SU-DHL-6 (cell line): ENCODE data around the gene PHKG1.

ENCODE experiments used
- H2AFZ ChIP-seq: fragments of 200-600 bp; sonication (generic); 2 replicates; pipeline ENCODE4 v1.6.1; 2014; ENCODE audit warnings: low read depth, mild to moderate bottlenecking, moderate library complexity, mixed read lengths, antibody characterized with exemption, low read length; ENCODE audit not compliant: severe bottlenecking
- H3F3A ChIP-seq: fragments of 200-600 bp; shearing (Covaris generic); 2 replicates; pipeline ENCODE4 v1.6.0; 2016; ENCODE audit warnings: antibody characterized with exemption, mild to moderate bottlenecking; ENCODE audit not compliant: insufficient read depth
- H3K27ac ChIP-seq: fragments of 200-600 bp; sonication (generic); 2 replicates; pipeline ENCODE4 v1.5.1; 2016; ENCODE audit warnings: low read depth, mild to moderate bottlenecking, low read length, moderate library complexity, mixed read lengths
- H3K27me3 ChIP-seq: fragments of 200-600 bp; sonication (generic), shearing (Covaris generic); 2 replicates; pipeline ENCODE4 v1.6.0; 2014; ENCODE audit warnings: mild to moderate bottlenecking, low read length
- H3K36me3 ChIP-seq: fragments of 200-600 bp; sonication (generic); 2 replicates; pipeline ENCODE4 v1.6.1; 2014; ENCODE audit warnings: mild to moderate bottlenecking, low read length, mixed read lengths
- H3K4me2 ChIP-seq: fragments of 300-600, 200-600 bp; shearing (Covaris generic), sonication (generic); 2 replicates; pipeline ENCODE4 v1.6.0; 2014; ENCODE audit warnings: low read length, low read depth, mild to moderate bottlenecking; ENCODE audit not compliant: poor library complexity, severe bottlenecking
- H3K4me3 ChIP-seq: fragments of 200-600 bp; sonication (generic); 2 replicates; pipeline ENCODE4 v1.5.1; 2014; ENCODE audit warnings: antibody characterized with exemption, low read length, mild to moderate bottlenecking, mixed read lengths; ENCODE audit not compliant: insufficient read depth, poor library complexity, severe bottlenecking
- H3K79me2 ChIP-seq: fragments of 200-600 bp; sonication (generic); 2 replicates; pipeline ENCODE4 v1.6.1; 2014; ENCODE audit warnings: mild to moderate bottlenecking, low read length, moderate library complexity; ENCODE audit not compliant: insufficient read depth
- H3K9ac ChIP-seq: fragments of 200-600 bp; sonication (generic); 2 replicates; pipeline ENCODE4 v1.7.0; 2014; ENCODE audit warnings: mild to moderate bottlenecking, low read length
- H3K9me2 ChIP-seq: fragments of 200-600 bp; sonication (generic); replicated peaks from 2 replicates; pipeline ENCODE4 v1.6.1; 2014; ENCODE audit warnings: low read length; ENCODE audit not compliant: insufficient read depth
- H3K9me3 ChIP-seq: fragments of 200-600 bp; sonication (generic); 2 replicates; pipeline ENCODE4 v1.6.1; 2014; ENCODE audit warnings: low read length, mixed read lengths; ENCODE audit not compliant: insufficient read depth
- H4K20me1 ChIP-seq: fragments of 200-600 bp; sonication (generic); 2 replicates; pipeline ENCODE4 v1.6.1; 2014; ENCODE audit warnings: low read depth, mild to moderate bottlenecking, antibody characterized with exemption, low read length, moderate library complexity, mixed read lengths
- EZH2phosphoT487 ChIP-seq: fragments of 200-600 bp; sonication (generic), shearing (Covaris generic); conservative IDR thresholded peaks from 2 replicates; pipeline ENCODE4 v1.6.1; 2018; ENCODE audit warnings: mild to moderate bottlenecking, antibody characterized with exemption, low read length, moderate library complexity, mixed read lengths
- TF ChIP-seq, protein P1 (sequence below): fragments of 200-600 bp; sonication (generic); IDR thresholded peaks from one replicate; pipeline ENCODE4 v1.5.1; 2017; ENCODE audit warnings: antibody characterized with exemption, mild to moderate bottlenecking, low read length, moderate library complexity; ENCODE audit not compliant: insufficient read depth, poor library complexity, severe bottlenecking

PHKG1 gene

DNA sequence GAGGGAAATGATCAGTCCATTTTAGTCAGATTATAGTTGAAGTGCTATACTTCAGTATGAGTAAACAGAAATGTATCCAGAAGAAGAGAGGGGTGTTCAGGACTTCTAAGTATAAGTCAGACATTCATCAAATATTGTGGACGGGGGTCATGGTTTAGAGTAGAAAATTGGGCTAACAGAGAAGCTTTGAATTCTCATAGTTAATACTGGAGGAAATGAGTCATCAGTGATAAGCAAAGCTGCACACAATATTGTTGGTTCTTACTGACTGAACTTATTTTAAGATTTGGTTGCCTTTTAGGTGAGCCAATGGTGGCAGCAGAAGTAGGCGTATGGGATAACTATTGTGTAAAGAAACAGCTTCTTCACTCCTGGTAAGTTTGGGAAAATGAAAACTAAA, 30.4 kb downstream of the PHKG1 start:
- peaks cover 8% of the 10 kb centered on the region; the same call in 1 of the 2 replicates for H4K20me1 ChIP-seq
- H3K9me2 ChIP-seq: no peaks in the 10 kb centered on the region
- no peak for TF ChIP-seq EZH2phosphoT487
- TF ChIP-seq, protein P1, sequence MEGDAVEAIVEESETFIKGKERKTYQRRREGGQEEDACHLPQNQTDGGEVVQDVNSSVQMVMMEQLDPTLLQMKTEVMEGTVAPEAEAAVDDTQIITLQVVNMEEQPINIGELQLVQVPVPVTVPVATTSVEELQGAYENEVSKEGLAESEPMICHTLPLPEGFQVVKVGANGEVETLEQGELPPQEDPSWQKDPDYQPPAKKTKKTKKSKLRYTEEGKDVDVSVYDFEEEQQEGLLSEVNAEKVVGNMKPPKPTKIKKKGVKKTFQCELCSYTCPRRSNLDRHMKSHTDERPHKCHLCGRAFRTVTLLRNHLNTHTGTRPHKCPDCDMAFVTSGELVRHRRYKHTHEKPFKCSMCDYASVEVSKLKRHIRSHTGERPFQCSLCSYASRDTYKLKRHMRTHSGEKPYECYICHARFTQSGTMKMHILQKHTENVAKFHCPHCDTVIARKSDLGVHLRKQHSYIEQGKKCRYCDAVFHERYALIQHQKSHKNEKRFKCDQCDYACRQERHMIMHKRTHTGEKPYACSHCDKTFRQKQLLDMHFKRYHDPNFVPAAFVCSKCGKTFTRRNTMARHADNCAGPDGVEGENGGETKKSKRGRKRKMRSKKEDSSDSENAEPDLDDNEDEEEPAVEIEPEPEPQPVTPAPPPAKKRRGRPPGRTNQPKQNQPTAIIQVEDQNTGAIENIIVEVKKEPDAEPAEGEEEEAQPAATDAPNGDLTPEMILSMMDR: no peak
- no peak overlapping the region for H2AFZ ChIP-seq
- H3K4me3 ChIP-seq: no peak overlapping the region
- peak overlapping the region; percentile 75; the same call in 1 of the 2 replicates for H3K27ac ChIP-seq
- peaks cover 40% of the 10 kb centered on the region for H3K79me2 ChIP-seq
- H3K9ac ChIP-seq: no peak overlapping the region
- H3F3A ChIP-seq: peaks cover 63% of the 10 kb centered on the region
- no peaks in the 10 kb centered on the region for H3K27me3 ChIP-seq
- H3K9me3 ChIP-seq: no peaks in the 10 kb centered on the region
- peaks cover 58% of the 10 kb centered on the region for H3K36me3 ChIP-seq
- H3K4me2 ChIP-seq: no peak overlapping the region

DNA sequence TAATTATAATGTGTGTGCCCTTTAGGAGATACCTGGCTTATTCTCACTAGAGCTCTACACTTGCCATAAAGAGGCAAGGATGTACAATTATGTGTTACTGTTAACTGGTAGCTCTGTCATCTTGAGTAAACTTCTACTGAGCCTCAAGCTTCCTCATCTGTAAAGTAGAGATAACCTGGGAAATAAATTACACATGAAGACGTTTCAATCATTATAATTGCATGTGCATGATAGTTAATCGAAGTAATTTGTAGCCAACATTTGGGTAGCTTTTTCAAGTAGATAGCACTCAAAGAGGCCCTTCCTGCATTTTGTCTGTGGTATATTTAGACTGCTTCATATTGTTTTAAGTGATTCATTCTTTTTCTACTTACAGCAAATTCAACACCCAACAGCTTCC, 38.8 kb downstream of the PHKG1 start:
- peaks cover 31% of the 10 kb centered on the region for H3F3A ChIP-seq
- no peaks in the 10 kb centered on the region for H3K9me3 ChIP-seq
- 0 out of 2 replicates have a peak overlapping the region, but pooled peaks have one; percentile 2 for H3K9ac ChIP-seq
- no peak overlapping the region for H3K27ac ChIP-seq
- H2AFZ ChIP-seq: no peak overlapping the region
- no peaks in the 10 kb centered on the region for H3K9me2 ChIP-seq
- TF ChIP-seq, protein P1: no peak
- no peak for TF ChIP-seq EZH2phosphoT487
- H3K4me3 ChIP-seq: no peak overlapping the region
- no peaks in the 10 kb centered on the region for H3K27me3 ChIP-seq
- H3K4me2 ChIP-seq: peak overlapping the region; percentile 70
- peaks cover 52% of the 10 kb centered on the region for H3K36me3 ChIP-seq
- H4K20me1 ChIP-seq: peaks cover 6% of the 10 kb centered on the region; the same call in 1 of the 2 replicates
- peaks cover 81% of the 10 kb centered on the region for H3K79me2 ChIP-seq

DNA sequence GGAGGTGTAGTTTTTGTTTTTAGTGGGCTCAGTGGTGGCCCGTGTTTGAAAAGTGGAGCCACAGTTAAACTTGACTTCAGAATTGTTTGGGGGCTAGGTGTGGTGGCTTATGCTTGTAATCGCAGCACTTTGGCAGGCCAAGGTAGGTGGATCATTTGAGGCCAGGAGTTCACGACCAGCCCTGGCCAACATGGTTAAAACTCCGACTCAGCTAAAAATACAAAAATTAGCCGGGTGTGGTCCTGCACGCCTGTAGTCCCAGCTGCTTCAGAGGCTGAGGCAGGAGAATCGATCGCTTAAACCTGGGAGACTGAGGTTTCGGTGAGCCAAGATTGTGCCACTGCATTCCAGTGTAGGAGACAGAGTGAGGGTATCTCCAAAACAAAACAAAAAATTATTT, 39.4 kb downstream of the PHKG1 start:
- H3K27me3 ChIP-seq: no peaks in the 10 kb centered on the region
- no peak overlapping the region for H2AFZ ChIP-seq
- H3K9me3 ChIP-seq: no peaks in the 10 kb centered on the region
- TF ChIP-seq EZH2phosphoT487: no peak
- TF ChIP-seq, protein P1: no peak
- H3K79me2 ChIP-seq: peaks cover 82% of the 10 kb centered on the region
- H3F3A ChIP-seq: peaks cover 25% of the 10 kb centered on the region
- peaks cover 46% of the 10 kb centered on the region for H3K36me3 ChIP-seq
- H3K27ac ChIP-seq: peak overlapping the region; percentile 58; the same call in 1 of the 2 replicates
- H3K9ac ChIP-seq: peak overlapping the region; percentile 89
- peaks cover 6% of the 10 kb centered on the region; the same call in 1 of the 2 replicates for H4K20me1 ChIP-seq
- no peaks in the 10 kb centered on the region for H3K9me2 ChIP-seq
- H3K4me2 ChIP-seq: peak overlapping the region; percentile 70
- peak overlapping the region; percentile 88 for H3K4me3 ChIP-seq
